CD4-positive, alpha-beta T cell treated with Interleukin-10 for 1 hour (primary cell): ENCODE measurements around the gene MPV17L2.

Experiments used
- DNase-seq: peaks from one replicate; pipeline ENCODE4 v3.0.0-alpha.2; 2020

The MPV17L2 gene

GRCh38 chr19:18219911-18220631 is 27.1 kb downstream of the MPV17L2 start:
- no peak for DNase-seq

DNA sequence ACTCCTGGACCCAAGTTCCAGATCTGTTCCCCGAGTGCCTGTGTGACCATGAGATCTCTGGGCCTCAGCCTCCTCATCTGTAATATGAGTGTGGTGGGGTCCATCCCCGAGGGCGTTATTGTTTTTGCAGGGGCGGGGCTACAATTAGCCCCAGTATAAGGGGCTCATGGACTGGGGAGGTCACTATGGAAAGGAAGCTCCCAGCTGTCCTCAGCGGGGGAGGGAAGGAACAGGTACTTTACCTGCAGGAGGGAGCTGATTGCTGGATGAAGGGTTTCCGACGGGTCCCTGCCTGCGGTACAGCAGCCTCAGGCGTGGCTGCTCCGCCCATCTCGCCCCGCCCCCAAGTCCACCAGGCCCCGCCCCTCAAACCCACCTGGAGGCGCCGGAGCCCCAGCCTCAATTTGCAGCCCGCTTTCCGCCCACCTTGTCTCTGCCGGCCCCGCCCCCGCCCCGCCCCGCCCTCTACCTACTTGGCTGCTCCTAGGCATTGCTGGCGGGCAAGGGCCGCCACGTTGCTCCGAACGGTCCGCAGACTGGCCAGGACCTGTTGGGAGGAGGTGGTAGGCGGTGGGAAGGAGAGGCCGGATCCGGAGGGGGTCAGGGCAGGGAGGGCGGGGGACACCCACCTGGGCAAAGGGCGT is 27.7 kb downstream of the MPV17L2 start:
- peak; percentile 19 for DNase-seq

- DNase-seq = no peak
Observed at GRCh38 chr19:18221815-18222725, 29.1 kb downstream of the MPV17L2 start.

DNA sequence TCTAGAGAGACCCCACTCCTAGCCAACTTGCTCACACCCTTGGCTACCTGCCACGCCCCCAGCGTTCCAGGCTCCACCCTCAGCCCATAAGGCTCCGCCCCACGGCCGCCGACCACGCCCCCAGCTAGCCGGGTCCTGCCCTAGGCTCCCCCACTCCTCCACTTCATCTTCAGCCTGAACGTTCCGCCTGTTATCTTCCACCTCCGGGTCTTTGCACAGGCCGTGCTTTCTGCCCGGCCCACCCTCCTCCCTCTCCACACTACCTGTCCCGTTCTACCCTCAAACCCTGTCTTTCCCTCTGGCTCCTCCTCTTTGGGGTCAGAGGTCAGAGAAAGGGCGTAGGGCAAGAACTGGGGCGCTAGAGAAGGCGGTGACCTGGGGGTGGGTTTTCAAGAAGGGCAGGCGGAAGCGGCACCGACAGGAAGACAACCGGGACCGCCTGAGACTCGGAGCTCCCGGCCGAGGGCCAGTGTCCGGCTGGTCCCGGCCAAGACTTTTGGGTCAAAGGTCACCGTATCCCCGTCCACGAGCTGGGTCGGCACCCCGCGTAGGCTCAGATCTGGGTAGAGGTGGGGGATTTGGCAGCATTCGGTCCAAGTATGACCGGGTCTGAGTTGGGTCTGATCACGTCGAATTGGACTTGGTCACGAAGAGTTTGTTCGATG is 31.0 kb downstream of the MPV17L2 start:
- peak; percentile 20 for DNase-seq

DNA sequence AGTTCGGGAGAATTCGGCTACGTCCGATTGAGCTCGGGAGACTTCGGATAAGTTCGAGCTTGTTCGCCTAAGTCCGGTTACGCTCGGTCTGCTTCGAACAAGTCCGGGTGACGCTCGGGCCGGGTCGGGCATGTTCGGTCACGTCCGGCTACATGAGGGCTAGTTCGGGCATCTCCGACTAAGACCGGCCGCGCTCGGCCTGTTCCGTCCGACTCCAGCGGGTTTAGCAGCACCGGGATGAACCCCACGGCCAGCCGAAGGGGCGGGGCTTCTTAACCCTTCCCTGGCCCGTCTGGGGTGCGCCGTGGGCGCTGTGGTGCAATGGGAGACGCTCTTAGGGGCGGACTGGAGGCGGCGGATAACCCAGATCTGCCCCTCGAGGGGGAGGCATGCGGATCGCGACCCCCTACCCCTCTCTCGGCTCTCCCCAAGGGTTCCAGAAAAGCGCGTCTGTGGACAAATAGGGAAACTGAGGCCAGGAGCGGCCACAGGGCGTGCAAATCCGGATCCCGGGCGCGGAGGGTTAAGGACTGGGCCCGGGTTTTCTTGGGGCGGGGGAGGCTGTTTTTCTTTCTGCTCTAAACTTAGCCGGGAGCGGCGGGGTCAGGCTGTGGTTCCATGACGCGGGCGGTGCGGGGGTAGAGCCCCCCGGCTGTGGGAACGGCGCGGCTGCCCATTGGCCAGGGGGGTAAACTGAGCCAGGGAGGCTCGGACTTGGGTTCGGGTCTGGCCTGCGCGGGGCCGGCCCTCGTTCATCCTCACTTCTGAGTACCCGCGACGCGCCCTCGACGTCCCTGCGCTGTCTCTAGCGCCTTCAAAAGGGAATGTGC is 31.7 kb downstream of the MPV17L2 start:
- DNase-seq = peak; percentile 90

DNA sequence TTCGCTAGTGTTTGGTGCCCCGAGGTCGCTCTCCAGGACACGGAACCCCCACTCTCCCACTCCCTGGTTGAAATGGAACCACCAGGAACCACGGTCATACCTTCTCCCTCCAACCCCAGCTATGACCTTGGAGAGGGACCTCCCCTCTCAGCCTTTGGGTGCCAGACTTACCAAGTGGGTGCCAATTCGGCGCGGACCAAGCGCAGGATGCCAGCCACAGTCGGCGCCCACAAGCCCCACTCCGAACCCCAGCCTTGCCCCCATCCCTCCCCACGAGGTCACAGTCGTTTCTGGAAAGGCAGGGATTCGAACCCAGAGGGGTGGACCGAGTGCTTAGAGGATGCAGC is 32.3 kb downstream of the MPV17L2 start:
- no peak for DNase-seq

- DNase-seq = no peak
Observed at GRCh38 chr19:18225702-18226468, 32.9 kb downstream of the MPV17L2 start, which contains the start of gene PDE4C. TSS of gene PDE4C (minus strand) at chr19:18226438. CDS start at chr19:18226415, 23 bp downstream.

GRCh38 chr19:18226956-18227780 is 34.1 kb downstream of the MPV17L2 start:
- no peak for DNase-seq

DNA sequence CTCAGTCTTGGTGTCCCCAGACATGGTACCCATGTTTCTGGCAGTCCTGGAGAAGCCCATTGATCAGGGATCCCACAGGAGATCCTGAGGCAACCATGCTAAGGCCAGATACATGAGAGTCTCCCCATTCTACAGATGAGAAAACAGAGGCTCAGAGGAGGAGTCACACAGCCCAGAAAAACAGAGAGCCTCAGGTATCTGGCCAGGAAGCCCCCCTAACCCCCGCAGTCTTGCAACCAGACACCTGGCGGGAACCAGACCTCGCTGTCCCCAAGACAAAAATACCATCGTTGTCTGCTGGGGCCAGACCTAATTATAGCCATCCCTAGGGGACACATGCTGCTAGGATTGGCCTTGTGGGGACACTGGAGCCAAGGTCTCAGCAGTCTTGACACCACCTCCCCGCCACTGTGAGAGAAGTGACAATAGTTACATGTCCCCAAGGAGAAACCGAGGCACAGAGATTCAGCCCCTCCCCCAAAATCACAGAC is 34.8 kb downstream of the MPV17L2 start:
- DNase-seq = no peak

DNA sequence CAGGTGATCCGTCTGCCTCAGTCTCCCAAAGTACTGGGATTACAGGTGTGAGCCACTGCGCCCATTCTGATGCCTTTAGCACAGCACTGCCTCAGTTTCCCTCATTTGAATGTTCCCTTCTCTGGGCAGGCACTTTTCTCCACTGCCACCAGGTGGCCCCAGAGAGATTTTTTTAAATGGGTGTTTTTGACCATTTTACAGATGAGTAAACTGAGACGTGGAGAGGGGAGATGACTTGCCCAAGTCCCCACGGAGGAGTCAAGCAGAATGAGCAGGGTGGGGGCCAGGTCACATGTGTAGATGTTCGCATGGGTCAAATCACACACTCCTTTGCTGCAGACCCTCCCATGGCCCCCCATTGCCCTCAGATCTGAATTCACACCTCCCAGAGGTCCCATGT is 36.5 kb downstream of the MPV17L2 start:
- no peak for DNase-seq

- no peak for DNase-seq
Observed at GRCh38 chr19:18229915-18230314, 36.9 kb downstream of the MPV17L2 start.

DNA sequence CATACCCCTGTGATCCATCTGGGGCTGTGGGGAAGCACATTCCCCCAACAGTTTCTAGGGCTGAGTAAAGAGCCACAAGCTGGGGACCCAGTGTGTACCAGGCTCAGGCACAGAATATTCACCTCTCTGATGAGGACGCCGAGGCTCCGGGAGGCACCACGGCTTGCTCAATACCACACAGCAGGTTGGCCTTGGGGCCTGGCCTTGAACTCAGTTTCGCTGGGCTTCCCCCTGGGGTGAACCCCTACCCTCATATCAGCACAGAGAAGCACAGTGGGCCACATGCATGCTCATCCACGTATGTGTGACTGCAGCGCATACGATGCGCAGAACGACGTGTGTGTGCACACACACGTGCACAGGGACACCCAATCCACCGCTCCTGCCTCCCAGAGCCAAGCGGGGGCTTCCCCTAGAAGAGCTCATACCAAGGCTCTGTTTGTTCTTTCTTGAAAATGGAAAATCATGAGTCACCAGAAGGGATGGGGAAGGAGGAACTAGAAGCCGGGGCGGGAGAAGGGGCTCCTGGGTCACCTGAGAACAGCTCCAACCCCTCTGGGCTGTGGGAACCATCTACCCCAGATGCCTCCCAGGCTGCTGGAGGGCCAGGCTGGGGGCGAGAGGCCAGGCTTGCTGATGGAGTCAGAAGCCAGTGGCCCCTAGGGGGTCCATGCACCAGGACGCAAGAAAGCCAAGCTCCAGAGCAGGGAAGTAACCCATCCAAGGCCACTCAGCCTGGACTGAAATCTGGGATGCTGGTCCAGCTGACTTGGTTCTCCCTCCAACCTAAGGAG is 38.1 kb downstream of the MPV17L2 start:
- no peak for DNase-seq

DNA sequence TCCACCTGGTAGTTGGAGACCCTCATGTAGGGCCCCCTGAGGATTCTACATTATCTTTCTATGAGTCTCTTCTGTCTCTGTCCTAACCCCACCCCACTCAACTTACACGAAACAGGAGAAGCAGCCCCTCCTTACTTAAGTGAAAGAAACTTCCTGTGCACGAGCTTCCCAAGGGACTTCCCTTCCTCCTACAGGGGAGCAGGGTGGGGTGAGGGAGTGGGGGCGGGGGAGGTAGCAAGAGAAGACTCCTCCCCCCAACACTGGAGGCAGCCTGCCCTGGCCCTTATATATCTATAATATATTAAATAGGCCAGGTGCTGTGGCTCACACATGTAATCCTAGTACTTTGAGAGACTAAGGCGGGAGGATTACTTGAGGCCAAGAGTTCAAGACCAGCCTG is 38.8 kb downstream of the MPV17L2 start:
- no peak for DNase-seq

- no peak for DNase-seq
Observed at GRCh38 chr19:18232540-18233223, 39.7 kb downstream of the MPV17L2 start.

- peak; percentile 50 for DNase-seq
Observed at GRCh38 chr19:18233224-18233825, 40.3 kb downstream of the MPV17L2 start.

- DNase-seq = no peak
Observed at GRCh38 chr19:18234194-18234593, 41.2 kb downstream of the MPV17L2 start.

- DNase-seq = no peak
Observed at GRCh38 chr19:18239303-18239702, 46.3 kb downstream of the MPV17L2 start.

DNA sequence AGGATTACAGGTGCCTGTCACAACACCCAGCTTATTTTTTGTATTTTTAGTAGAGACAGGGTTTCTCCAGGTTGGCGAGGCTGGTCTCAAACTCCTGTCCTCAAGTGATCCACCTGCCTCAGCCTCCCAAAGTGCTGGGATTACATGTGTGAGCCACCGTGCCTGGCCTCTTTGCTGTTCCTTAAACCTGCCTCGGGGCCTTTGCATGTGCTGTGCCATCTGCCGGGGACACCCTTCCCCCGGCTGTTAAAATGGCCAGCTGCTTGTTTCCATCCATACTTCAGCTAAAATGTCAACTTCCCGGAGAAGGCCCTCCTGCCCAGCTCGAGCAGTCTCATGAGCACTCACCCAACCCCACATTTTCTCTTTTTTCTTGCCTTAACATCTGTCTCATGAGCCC is 52.3 kb downstream of the MPV17L2 start:
- DNase-seq = no peak
